Liver (tissue), 9 donors: ENCODE results near the gene CALML6. TPM values are rescaled to one million over a fixed set of nuclear protein-coding genes. Genes with fewer than 3 reads are reported as not detected.

ENCODE experiments used
- DNase-seq: peaks from one replicate; pipeline ENCODE4 v3.0.0-alpha.2; 2017; ENCODE audit warnings: low spot score
- H3K27ac ChIP-seq, 2 donors: one replicate each; pipeline ENCODE4 v1.7.0; 2013; ENCODE audit warnings: inconsistent platforms in 2 of 2, low read length in 2 of 2, control low read depth in 1 of 2, low read depth in 1 of 2, mild to moderate bottlenecking in 1 of 2
- H3K27me3 ChIP-seq, 4 donors: one replicate each; pipeline versions ENCODE4 v1.6.1 to v1.7.0; 2013; ENCODE audit warnings: low read length in 3 of 4, inconsistent platforms in 1 of 4, mild to moderate bottlenecking in 1 of 4, moderate library complexity in 1 of 4; ENCODE audit not compliant: control insufficient read depth in 4 of 4, insufficient read depth in 4 of 4
- H3K36me3 ChIP-seq, 4 donors: one replicate each; pipeline versions ENCODE4 v1.6.1 to v1.7.0; 2013; ENCODE audit warnings: low read length in 3 of 4, mild to moderate bottlenecking in 3 of 4, low read depth in 1 of 4, moderate library complexity in 1 of 4; ENCODE audit not compliant: control insufficient read depth in 4 of 4, insufficient read depth in 3 of 4
- H3K4me1 ChIP-seq, 4 donors: one replicate each; pipeline versions ENCODE4 v1.6.1 to v1.7.0; 2013; ENCODE audit warnings: low read length in 3 of 4, mild to moderate bottlenecking in 3 of 4, moderate library complexity in 1 of 4; ENCODE audit not compliant: control insufficient read depth in 4 of 4, insufficient read depth in 4 of 4
- H3K4me3 ChIP-seq, 3 donors: one replicate each; pipeline versions ENCODE4 v1.6.1 to v1.7.0; 2013; ENCODE audit warnings: low read length in 3 of 3, control low read depth in 1 of 3, low read depth in 1 of 3, mild to moderate bottlenecking in 1 of 3
- H3K9ac ChIP-seq, 2 donors: one replicate each; pipeline ENCODE4 v1.7.0; 2013; ENCODE audit warnings: low read length in 2 of 2, mild to moderate bottlenecking in 2 of 2, moderate library complexity in 2 of 2, control low read depth in 1 of 2, low read depth in 1 of 2
- H3K9me3 ChIP-seq, 4 donors: one replicate each; pipeline versions ENCODE4 v1.6.1 to v1.7.0; 2013; ENCODE audit warnings: low read length in 3 of 4; ENCODE audit not compliant: control insufficient read depth in 4 of 4
- FOXA1 ChIP-seq: IDR thresholded peaks from 2 replicates; pipeline ENCODE4 v1.6.1; 2016; ENCODE audit warnings: antibody characterized with exemption
- FOXA2 ChIP-seq: IDR thresholded peaks from 2 replicates; pipeline ENCODE4 v1.6.1; 2016; ENCODE audit warnings: antibody characterized with exemption
- GABPA ChIP-seq, 2 donors: IDR thresholded peaks in 1 of 2; conservative IDR thresholded peaks in 1 of 2; 2 replicates each; pipeline ENCODE4 v1.6.1; 2016; ENCODE audit warnings: antibody characterized with exemption in 2 of 2, mild to moderate bottlenecking in 1 of 2, moderate library complexity in 1 of 2
- HNF4A ChIP-seq, 2 donors: conservative IDR thresholded peaks; 2 replicates each; pipeline ENCODE4 v1.6.1; 2016; ENCODE audit warnings: antibody characterized with exemption in 2 of 2, mild to moderate bottlenecking in 2 of 2
- HNF4G ChIP-seq: IDR thresholded peaks from 2 replicates; pipeline ENCODE4 v1.6.1; 2016; ENCODE audit warnings: antibody characterized with exemption
- JUND ChIP-seq, 2 donors: IDR thresholded peaks; 2 replicates each; pipeline ENCODE4 v1.6.1; 2016; ENCODE audit warnings: antibody characterized with exemption in 2 of 2
- NR2F2 ChIP-seq: IDR thresholded peaks from 2 replicates; pipeline ENCODE4 v1.6.1; 2016; ENCODE audit warnings: antibody characterized with exemption
- RAD21 ChIP-seq, 2 donors: IDR thresholded peaks; 2 replicates each; pipeline ENCODE4 v1.6.1; 2016; ENCODE audit warnings: antibody characterized with exemption in 2 of 2, mild to moderate bottlenecking in 2 of 2
- RXRA ChIP-seq, 2 donors: IDR thresholded peaks; 2 replicates each; pipeline ENCODE4 v1.6.1; 2017 to 2018; ENCODE audit warnings: antibody characterized with exemption in 2 of 2, mild to moderate bottlenecking in 1 of 2
- SP1 ChIP-seq: IDR thresholded peaks from 2 replicates; pipeline ENCODE4 v1.6.1; 2018; ENCODE audit warnings: antibody characterized with exemption, mild to moderate bottlenecking
- TAF1 ChIP-seq: conservative IDR thresholded peaks from 2 replicates; pipeline ENCODE4 v1.6.1; 2016; ENCODE audit warnings: antibody characterized with exemption, mild to moderate bottlenecking
- YY1 ChIP-seq: IDR thresholded peaks from 2 replicates; pipeline ENCODE4 v1.6.1; 2016; ENCODE audit warnings: antibody characterized with exemption, mild to moderate bottlenecking
- WGBS: extraction: QIAGEN DNeasy Blood & Tissue Kit; methylation state at CpG from one replicate; pipeline ENCODE4 v1.1.7; 2013; 5-methylcytosine and 5-hydroxymethylcytosine counted together
- polyA plus RNA-seq, 2 donors: library from polyadenylated mRNA; stranded (reverse) in 1 of 2; unstranded in 1 of 2; fragments of 200-250 nt in 1 of 2; fragments of >200 nt in 1 of 2; fragmentation: Nextera tagmentation in 1 of 2; extraction: Ambion mirVana in 1 of 2; gene quantifications; one replicate each; pipeline versions ENCODE4 v1.2.1 to v1.2.3, GENCODE V29; 2013 to 2015
- total RNA-seq, 2 donors: library from RNA; depleted of rRNA; stranded (reverse); fragments of >200 nt; gene quantifications; one replicate each; pipeline ENCODE4 v1.2.3, GENCODE V29; 2014
- TF ChIP-seq, protein P1 (sequence below): IDR thresholded peaks from 2 replicates; pipeline ENCODE4 v1.6.1; 2016; ENCODE audit warnings: antibody characterized with exemption
- TF ChIP-seq, protein P2 (sequence below): IDR thresholded peaks from 2 replicates; pipeline ENCODE4 v1.6.1; 2016; ENCODE audit warnings: antibody characterized with exemption, mild to moderate bottlenecking
- TF ChIP-seq, protein P3 (sequence below): IDR thresholded peaks from 2 replicates; pipeline ENCODE4 v1.6.1; 2016; ENCODE audit warnings: antibody characterized with exemption
- TF ChIP-seq, protein P4 (sequence below): fragments of 150-350 bp; IDR thresholded peaks from 2 replicates; pipeline ENCODE4 v1.5.1; 2017; ENCODE audit warnings: improper control_type of control experiment, low read depth, low read length; ENCODE audit not compliant: missing input control
- TF ChIP-seq, protein P5 (sequence below): IDR thresholded peaks from 2 replicates; pipeline ENCODE4 v1.6.1; 2016; ENCODE audit warnings: antibody characterized with exemption
- donor health status: healthy.
- donor health status: healthy.
- donor health status: healthy.
- donor health status: healthy.
- donor health status: healthy.

CALML6 gene
- total and polyA plus RNA-seq, 4 donors: 0.15 to 0.67 (median 0.47) TPM; not detected in 1

DNA sequence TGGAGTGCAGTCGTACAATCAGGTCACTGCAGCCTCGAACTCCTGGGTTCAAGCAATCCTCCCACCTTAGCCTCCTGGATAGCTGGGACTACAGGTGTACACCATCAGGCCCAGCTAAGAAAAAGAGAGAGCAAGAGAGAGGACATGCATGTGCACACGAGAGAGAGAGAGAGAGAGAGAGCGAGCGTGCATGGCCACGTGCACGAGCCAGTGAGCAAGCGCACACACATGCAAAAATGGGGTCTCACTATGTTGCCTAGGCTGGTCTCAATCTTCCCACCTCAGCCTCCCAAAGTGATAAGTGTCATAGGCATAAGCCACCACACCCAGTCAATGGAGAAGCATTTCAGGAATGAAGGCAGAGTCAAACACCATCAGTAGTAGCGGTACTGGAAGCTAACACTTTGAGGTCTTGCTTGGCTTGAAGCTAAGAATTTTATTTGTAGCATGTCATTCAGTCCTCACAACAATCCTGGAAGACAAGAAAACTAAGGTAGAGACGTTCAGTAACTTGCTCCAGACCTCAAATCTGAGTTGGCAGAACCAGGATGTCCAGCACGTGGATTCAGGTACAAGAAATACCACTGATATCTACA lies 38.6 kb upstream of the CALML6 start:
- peaks cover 0 to 6% (median 0%) of the 10 kb centered on the region in 4 donors for H3K36me3 ChIP-seq
- no peak overlapping the region for H3K9ac ChIP-seq
- 90% methylated on average over 11 of the region's 11 CpGs for WGBS
- H3K4me3 ChIP-seq: no peak overlapping the region
- TF ChIP-seq, protein P1, sequence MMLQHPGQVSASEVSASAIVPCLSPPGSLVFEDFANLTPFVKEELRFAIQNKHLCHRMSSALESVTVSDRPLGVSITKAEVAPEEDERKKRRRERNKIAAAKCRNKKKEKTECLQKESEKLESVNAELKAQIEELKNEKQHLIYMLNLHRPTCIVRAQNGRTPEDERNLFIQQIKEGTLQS: no peak
- TF ChIP-seq, protein P2, sequence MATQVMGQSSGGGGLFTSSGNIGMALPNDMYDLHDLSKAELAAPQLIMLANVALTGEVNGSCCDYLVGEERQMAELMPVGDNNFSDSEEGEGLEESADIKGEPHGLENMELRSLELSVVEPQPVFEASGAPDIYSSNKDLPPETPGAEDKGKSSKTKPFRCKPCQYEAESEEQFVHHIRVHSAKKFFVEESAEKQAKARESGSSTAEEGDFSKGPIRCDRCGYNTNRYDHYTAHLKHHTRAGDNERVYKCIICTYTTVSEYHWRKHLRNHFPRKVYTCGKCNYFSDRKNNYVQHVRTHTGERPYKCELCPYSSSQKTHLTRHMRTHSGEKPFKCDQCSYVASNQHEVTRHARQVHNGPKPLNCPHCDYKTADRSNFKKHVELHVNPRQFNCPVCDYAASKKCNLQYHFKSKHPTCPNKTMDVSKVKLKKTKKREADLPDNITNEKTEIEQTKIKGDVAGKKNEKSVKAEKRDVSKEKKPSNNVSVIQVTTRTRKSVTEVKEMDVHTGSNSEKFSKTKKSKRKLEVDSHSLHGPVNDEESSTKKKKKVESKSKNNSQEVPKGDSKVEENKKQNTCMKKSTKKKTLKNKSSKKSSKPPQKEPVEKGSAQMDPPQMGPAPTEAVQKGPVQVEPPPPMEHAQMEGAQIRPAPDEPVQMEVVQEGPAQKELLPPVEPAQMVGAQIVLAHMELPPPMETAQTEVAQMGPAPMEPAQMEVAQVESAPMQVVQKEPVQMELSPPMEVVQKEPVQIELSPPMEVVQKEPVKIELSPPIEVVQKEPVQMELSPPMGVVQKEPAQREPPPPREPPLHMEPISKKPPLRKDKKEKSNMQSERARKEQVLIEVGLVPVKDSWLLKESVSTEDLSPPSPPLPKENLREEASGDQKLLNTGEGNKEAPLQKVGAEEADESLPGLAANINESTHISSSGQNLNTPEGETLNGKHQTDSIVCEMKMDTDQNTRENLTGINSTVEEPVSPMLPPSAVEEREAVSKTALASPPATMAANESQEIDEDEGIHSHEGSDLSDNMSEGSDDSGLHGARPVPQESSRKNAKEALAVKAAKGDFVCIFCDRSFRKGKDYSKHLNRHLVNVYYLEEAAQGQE: no peak
- TF ChIP-seq, protein P3, sequence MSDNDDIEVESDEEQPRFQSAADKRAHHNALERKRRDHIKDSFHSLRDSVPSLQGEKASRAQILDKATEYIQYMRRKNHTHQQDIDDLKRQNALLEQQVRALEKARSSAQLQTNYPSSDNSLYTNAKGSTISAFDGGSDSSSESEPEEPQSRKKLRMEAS: no peak
- TF ChIP-seq, protein P4, sequence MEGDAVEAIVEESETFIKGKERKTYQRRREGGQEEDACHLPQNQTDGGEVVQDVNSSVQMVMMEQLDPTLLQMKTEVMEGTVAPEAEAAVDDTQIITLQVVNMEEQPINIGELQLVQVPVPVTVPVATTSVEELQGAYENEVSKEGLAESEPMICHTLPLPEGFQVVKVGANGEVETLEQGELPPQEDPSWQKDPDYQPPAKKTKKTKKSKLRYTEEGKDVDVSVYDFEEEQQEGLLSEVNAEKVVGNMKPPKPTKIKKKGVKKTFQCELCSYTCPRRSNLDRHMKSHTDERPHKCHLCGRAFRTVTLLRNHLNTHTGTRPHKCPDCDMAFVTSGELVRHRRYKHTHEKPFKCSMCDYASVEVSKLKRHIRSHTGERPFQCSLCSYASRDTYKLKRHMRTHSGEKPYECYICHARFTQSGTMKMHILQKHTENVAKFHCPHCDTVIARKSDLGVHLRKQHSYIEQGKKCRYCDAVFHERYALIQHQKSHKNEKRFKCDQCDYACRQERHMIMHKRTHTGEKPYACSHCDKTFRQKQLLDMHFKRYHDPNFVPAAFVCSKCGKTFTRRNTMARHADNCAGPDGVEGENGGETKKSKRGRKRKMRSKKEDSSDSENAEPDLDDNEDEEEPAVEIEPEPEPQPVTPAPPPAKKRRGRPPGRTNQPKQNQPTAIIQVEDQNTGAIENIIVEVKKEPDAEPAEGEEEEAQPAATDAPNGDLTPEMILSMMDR: no peak
- TF ChIP-seq, protein P5, sequence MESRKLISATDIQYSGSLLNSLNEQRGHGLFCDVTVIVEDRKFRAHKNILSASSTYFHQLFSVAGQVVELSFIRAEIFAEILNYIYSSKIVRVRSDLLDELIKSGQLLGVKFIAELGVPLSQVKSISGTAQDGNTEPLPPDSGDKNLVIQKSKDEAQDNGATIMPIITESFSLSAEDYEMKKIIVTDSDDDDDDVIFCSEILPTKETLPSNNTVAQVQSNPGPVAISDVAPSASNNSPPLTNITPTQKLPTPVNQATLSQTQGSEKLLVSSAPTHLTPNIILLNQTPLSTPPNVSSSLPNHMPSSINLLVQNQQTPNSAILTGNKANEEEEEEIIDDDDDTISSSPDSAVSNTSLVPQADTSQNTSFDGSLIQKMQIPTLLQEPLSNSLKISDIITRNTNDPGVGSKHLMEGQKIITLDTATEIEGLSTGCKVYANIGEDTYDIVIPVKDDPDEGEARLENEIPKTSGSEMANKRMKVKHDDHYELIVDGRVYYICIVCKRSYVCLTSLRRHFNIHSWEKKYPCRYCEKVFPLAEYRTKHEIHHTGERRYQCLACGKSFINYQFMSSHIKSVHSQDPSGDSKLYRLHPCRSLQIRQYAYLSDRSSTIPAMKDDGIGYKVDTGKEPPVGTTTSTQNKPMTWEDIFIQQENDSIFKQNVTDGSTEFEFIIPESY: no peak
- TF ChIP-seq RXRA (IDR thresholded peaks at IDR 0.05) (no peak), JUND (IDR thresholded peaks at IDR 0.05) (no peak), YY1 (no peak), FOXA1 (no peak), HNF4A (conservative IDR thresholded peaks at IDR 0.05) (no peak)
- H3K27me3 ChIP-seq: no peaks in the 10 kb centered on the region
- no peaks in the 10 kb centered on the region for H3K9me3 ChIP-seq
- no peak for DNase-seq
- H3K4me1 ChIP-seq: peaks cover 2 to 41% (median 25%) of the 10 kb centered on the region in 4 donors
- H3K27ac ChIP-seq: no peak overlapping the region

DNA sequence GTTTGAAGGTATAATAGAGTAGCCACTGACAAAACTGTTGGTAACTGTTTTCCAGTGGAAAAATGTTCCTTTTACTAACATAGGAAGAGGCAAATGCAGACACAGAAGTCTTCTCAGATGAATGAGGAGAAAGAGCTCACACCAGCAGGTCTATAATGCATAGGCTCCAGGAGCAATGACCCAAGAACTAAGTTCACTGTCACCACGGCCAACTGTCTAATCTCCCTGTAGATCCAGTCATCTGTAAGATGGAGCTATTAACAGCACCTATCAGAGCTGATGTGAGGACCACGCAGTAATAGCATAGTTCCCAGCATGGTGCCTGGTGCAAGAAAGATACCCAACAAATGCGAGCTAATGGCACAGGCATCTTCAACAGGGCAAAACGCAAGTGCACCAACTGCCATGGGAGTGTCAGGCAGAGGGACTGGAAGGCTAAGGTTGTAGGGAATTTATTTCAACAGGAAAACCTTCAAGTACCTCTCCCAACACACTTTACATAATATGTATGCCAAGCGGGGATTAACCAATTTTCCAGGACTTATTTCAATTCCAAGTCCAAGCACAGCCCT lies 37.1 kb upstream of the CALML6 start:
- H3K36me3 ChIP-seq: peaks cover 0 to 6% (median 0%) of the 10 kb centered on the region in 4 donors
- DNase-seq: no peak
- 84% methylated on average over 5 of the region's 5 CpGs for WGBS
- TF ChIP-seq YY1 (no peak), RAD21 (IDR thresholded peaks at IDR 0.05) (no peak), RXRA (IDR thresholded peaks at IDR 0.05) (no peak), JUND (IDR thresholded peaks at IDR 0.05) (no peak), HNF4G (no peak), FOXA2 (no peak), NR2F2 (no peak), SP1 (no peak), TAF1 (no peak), GABPA (IDR thresholded peaks at IDR 0.05 in 1 of 2, conservative IDR thresholded peaks at IDR 0.05 in 1 of 2) (no peak)
- TF ChIP-seq, protein P3: no peak
- TF ChIP-seq, protein P1: no peak
- TF ChIP-seq, protein P5: no peak
- TF ChIP-seq, protein P4: no peak

More for the DNA sequence above, 37.1 kb upstream of the CALML6 start:
- H3K4me3 ChIP-seq: no peak overlapping the region
- H3K4me1 ChIP-seq: peaks cover 6 to 40% (median 28%) of the 10 kb centered on the region in 4 donors
- H3K9me3 ChIP-seq: no peaks in the 10 kb centered on the region
- no peak overlapping the region for H3K9ac ChIP-seq
- no peak overlapping the region for H3K27ac ChIP-seq
- no peaks in the 10 kb centered on the region for H3K27me3 ChIP-seq
